Measurements from ENCODE around the gene ERGIC1.

ERGIC1 gene

GRCh38 chr5:172827841-172828240 is 6.2 kb upstream of the ERGIC1 start:
- DNase-seq (no peak), ATAC-seq (replicated peaks) (no peak)
- H3K4me3 Mint-ChIP-seq = no peak overlapping the region
- no peaks in the 10 kb centered on the region for H3K4me1 Mint-ChIP-seq (ENCODE audit: low read depth in 2 of 2)
- peaks cover 3 to 16% of the 10 kb centered on the region in 2 donors for H3K9me3 Mint-ChIP-seq
- H3K27me3 Mint-ChIP-seq = no peaks in the 10 kb centered on the region
- H3K27ac Mint-ChIP-seq = peak overlapping the region in 1 of 2 donors; percentile 46
- H3K36me3 Mint-ChIP-seq (ENCODE audit: insufficient read depth) = peaks cover 3% of the 10 kb centered on the region

GRCh38 chr5:172828911-172829431 is 5.1 kb upstream of the ERGIC1 start:
- Mint-ChIP-seq H3K9me3 (peaks cover 3 to 16% of the 10 kb centered on the region in 2 donors), H3K27ac (peak overlapping the region in 1 of 2 donors; percentile 46), H3K4me1 (ENCODE audit: low read depth in 2 of 2) (peaks cover 0 to 9% of the 10 kb centered on the region in 2 donors), H3K36me3 (ENCODE audit: insufficient read depth) (peaks cover 14% of the 10 kb centered on the region), H3K27me3 (no peaks in the 10 kb centered on the region), H3K4me3 (no peak overlapping the region)
- no peak for DNase-seq
- no peak for ATAC-seq (replicated peaks)

- DNase-seq = no peak
- Mint-ChIP-seq H3K27me3 (no peaks in the 10 kb centered on the region), H3K36me3 (ENCODE audit: insufficient read depth) (peaks cover 20% of the 10 kb centered on the region), H3K27ac (no peak overlapping the region), H3K9me3 (peaks cover 3 to 12% of the 10 kb centered on the region in 2 donors), H3K4me3 (no peak overlapping the region), H3K4me1 (ENCODE audit: low read depth in 2 of 2) (peaks cover 0 to 13% of the 10 kb centered on the region in 2 donors)
- no peak for ATAC-seq (replicated peaks)
These were observed 3.7 kb upstream of the ERGIC1 start for GRCh38 chr5:172830275-172830799.

- Mint-ChIP-seq H3K27me3 (no peaks in the 10 kb centered on the region), H3K4me3 (no peak overlapping the region), H3K27ac (no peak overlapping the region), H3K9me3 (peaks cover 1 to 5% of the 10 kb centered on the region in 2 donors), H3K4me1 (ENCODE audit: low read depth in 2 of 2) (peaks cover 4 to 20% of the 10 kb centered on the region in 2 donors), H3K36me3 (ENCODE audit: insufficient read depth) (peaks cover 20% of the 10 kb centered on the region)
- ATAC-seq (replicated peaks) (no peak), DNase-seq (no peak)
These were observed 3.0 kb upstream of the ERGIC1 start for GRCh38 chr5:172830876-172831662.

- H3K4me1 Mint-ChIP-seq (ENCODE audit: low read depth in 2 of 2) = peaks cover 17 to 35% of the 10 kb centered on the region in 2 donors
- H3K9me3 Mint-ChIP-seq = no peaks in the 10 kb centered on the region
- ATAC-seq (replicated peaks) = no peak
- H3K4me3 Mint-ChIP-seq = peak overlapping the region; percentile 87 to 88
- H3K36me3 Mint-ChIP-seq (ENCODE audit: insufficient read depth) = peaks cover 24% of the 10 kb centered on the region
- no peaks in the 10 kb centered on the region for H3K27me3 Mint-ChIP-seq
- no peak for DNase-seq
- H3K27ac Mint-ChIP-seq = peak overlapping the region; percentile 95 to 96
These were observed 1.4 kb upstream of the ERGIC1 start for GRCh38 chr5:172832383-172833315.

- Mint-ChIP-seq H3K4me1 (ENCODE audit: low read depth in 2 of 2) (peaks cover 20 to 40% of the 10 kb centered on the region in 2 donors), H3K27me3 (no peaks in the 10 kb centered on the region), H3K9me3 (no peaks in the 10 kb centered on the region), H3K36me3 (ENCODE audit: insufficient read depth) (peaks cover 24% of the 10 kb centered on the region), H3K4me3 (peak overlapping the region; percentile 87 to 88), H3K27ac (peak overlapping the region; percentile 95 to 96)
- DNase-seq (no peak), ATAC-seq (replicated peaks) (no peak)
These were observed 722 bp upstream of the ERGIC1 start for GRCh38 chr5:172833372-172833685.

GRCh38 chr5:172834415-172835289 is 601 bp downstream of the ERGIC1 start:
- H3K9me3 Mint-ChIP-seq = no peaks in the 10 kb centered on the region
- ATAC-seq (replicated peaks) = peak; percentile 29
- H3K27ac Mint-ChIP-seq = peak overlapping the region; percentile 95 to 96
- H3K27me3 Mint-ChIP-seq = no peaks in the 10 kb centered on the region
- peaks cover 20 to 40% of the 10 kb centered on the region in 2 donors for H3K4me1 Mint-ChIP-seq (ENCODE audit: low read depth in 2 of 2)
- no peak for DNase-seq
- H3K4me3 Mint-ChIP-seq = peak overlapping the region; percentile 87 to 88
- H3K36me3 Mint-ChIP-seq (ENCODE audit: insufficient read depth) = peaks cover 27% of the 10 kb centered on the region

GRCh38 chr5:172835290-172835993 is 1.4 kb downstream of the ERGIC1 start:
- Mint-ChIP-seq H3K9me3 (no peaks in the 10 kb centered on the region), H3K27me3 (no peaks in the 10 kb centered on the region), H3K4me1 (ENCODE audit: low read depth in 2 of 2) (peaks cover 27 to 42% of the 10 kb centered on the region in 2 donors), H3K4me3 (peak overlapping the region; percentile 87 to 88), H3K27ac (peak overlapping the region; percentile 92 to 95), H3K36me3 (ENCODE audit: insufficient read depth) (peaks cover 27% of the 10 kb centered on the region)
- DNase-seq (peak in 1 of 3 experiments; percentile 22), ATAC-seq (replicated peaks) (peak; percentile 23)

GRCh38 chr5:172835994-172836356 is 1.9 kb downstream of the ERGIC1 start:
- H3K4me1 Mint-ChIP-seq (ENCODE audit: low read depth in 2 of 2) = peaks cover 28 to 42% of the 10 kb centered on the region in 2 donors
- DNase-seq (no peak), ATAC-seq (replicated peaks) (no peak)
- H3K9me3 Mint-ChIP-seq = no peaks in the 10 kb centered on the region
- H3K36me3 Mint-ChIP-seq (ENCODE audit: insufficient read depth) = peaks cover 27% of the 10 kb centered on the region
- H3K27me3 Mint-ChIP-seq = no peaks in the 10 kb centered on the region
- H3K27ac Mint-ChIP-seq = peak overlapping the region; percentile 92 to 95
- H3K4me3 Mint-ChIP-seq = peak overlapping the region; percentile 87 to 88

- no peaks in the 10 kb centered on the region for H3K9me3 Mint-ChIP-seq
- ATAC-seq (replicated peaks) = peak; percentile 70
These were observed 3.6 kb downstream of the ERGIC1 start for GRCh38 chr5:172837640-172838039.

GRCh38 chr5:172838151-172838875 is 4.3 kb downstream of the ERGIC1 start:
- peaks cover 26% of the 10 kb centered on the region for H3K36me3 Mint-ChIP-seq (ENCODE audit: insufficient read depth)
- H3K4me1 Mint-ChIP-seq (ENCODE audit: low read depth in 2 of 2) = peaks cover 32 to 41% of the 10 kb centered on the region in 2 donors
- H3K4me3 Mint-ChIP-seq = peak overlapping the region in 1 of 2 donors; percentile 88
- H3K27me3 Mint-ChIP-seq = no peaks in the 10 kb centered on the region
- no peak for DNase-seq
- H3K27ac Mint-ChIP-seq = peak overlapping the region; percentile 92 to 95
- no peak for ATAC-seq (replicated peaks)
- H3K9me3 Mint-ChIP-seq = no peaks in the 10 kb centered on the region

More at GRCh38 chr5:172837640-172838039, 3.6 kb downstream of the ERGIC1 start:
- DNase-seq = peak; percentile 52 to 62 (median 59)
- H3K4me3 Mint-ChIP-seq = peak overlapping the region; percentile 63 to 88
- H3K4me1 Mint-ChIP-seq (ENCODE audit: low read depth in 2 of 2) = peaks cover 32 to 42% of the 10 kb centered on the region in 2 donors
- no peaks in the 10 kb centered on the region for H3K27me3 Mint-ChIP-seq
- peaks cover 32% of the 10 kb centered on the region for H3K36me3 Mint-ChIP-seq (ENCODE audit: insufficient read depth)
- peak overlapping the region; percentile 92 to 95 for H3K27ac Mint-ChIP-seq
